ENCODE results near the gene SYT13.

Gene SYT13

DNA sequence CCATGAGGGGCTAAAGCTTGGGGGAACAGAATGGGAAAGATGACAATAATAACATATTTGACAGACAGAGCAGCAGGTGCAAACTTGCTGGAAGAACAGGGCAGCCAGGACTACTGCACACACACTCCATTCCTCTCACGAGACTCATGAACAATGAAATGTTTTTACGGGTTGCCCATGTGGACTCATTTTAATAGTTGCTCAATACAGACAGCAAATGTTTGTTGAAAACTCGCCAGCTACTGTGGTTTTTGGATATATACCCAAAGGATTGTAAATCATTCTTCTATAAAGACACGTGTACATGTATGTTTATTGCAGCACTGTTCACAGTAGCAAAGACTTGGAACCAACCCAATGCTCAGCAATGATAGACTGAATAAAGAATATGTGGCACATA is 10.3 kb downstream of the SYT13 start:
- in situ Hi-C loops (cut with MboI; ENCODE audit: low sequenced_read_pairs): no loop called here

DNA sequence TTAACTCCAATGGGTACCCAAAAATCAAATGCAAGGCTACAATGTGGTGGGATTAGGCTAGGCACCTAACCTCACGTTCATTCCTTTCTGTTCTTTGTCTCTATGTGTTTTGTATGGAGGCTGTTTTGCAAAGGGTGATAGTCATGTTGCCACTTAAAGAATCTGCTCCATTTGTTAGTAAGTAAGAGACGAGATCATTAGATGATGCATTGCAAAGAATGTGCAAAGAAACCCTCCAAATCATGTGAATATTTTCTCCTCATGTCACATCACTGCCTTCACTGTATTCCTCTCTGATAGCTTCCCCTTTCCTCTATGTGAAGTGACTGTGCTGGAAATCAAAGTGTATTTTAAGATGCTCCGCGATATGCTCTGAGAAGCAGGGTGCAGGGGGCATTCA is 11.9 kb downstream of the SYT13 start:
- in situ Hi-C loops (cut with MboI; ENCODE audit: low sequenced_read_pairs): no loop called here

DNA sequence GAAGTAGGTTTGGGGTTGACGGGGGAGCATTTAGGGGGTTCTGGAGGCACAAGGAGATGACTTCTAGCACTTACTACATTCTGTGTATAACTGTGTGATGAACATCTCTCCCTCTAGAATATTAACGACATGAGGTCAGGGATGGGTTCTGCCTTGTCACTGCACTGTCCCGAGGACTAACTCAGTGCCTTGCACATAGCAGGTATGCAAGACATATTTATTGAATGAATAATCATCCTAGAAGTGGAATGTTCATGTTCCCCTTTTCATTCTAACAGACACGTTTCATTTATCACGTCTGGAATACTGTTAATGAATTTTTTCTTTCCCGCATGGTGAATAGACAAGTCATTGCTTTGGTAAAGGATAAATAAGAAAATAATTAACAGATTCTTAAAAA is 12.6 kb downstream of the SYT13 start:
- in situ Hi-C loops (cut with MboI; ENCODE audit: low sequenced_read_pairs): no loop called here

- in situ Hi-C loops (cut with MboI; ENCODE audit: low sequenced_read_pairs): no loop called here
Measured at GRCh38 chr11:45272701-45273100, 13.4 kb downstream of the SYT13 start.

- in situ Hi-C loops (cut with MboI; ENCODE audit: low sequenced_read_pairs): no loop called here
Measured at GRCh38 chr11:45270946-45271716, 15.0 kb downstream of the SYT13 start.

- in situ Hi-C loops (cut with MboI; ENCODE audit: low sequenced_read_pairs): no loop called here
Measured at GRCh38 chr11:45269678-45270077, 16.5 kb downstream of the SYT13 start.

- in situ Hi-C loops (cut with MboI; ENCODE audit: low sequenced_read_pairs): no loop called here
Measured at GRCh38 chr11:45267652-45268299, 18.4 kb downstream of the SYT13 start.

DNA sequence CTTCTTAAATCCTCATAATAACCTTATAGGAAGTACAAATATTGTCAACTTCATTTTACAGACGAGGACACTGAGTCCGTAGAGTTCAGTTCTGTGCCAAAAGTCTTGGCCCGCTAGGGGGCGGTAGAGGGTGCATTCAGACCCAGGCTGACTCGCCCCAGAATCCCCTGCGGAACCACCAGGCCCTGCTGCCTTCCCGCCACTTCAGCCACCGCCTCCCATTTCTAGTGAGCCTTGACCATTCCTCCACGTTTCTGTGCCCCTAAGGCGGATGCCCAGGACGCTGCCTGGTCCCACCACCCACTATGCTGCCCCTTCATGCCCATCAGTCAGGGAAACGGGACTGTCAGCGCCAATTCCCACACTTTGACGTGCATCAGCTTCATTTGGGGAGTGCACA is 19.1 kb downstream of the SYT13 start:
- in situ Hi-C loops (cut with MboI; ENCODE audit: low sequenced_read_pairs): no loop called here

- in situ Hi-C loops (cut with MboI; ENCODE audit: low sequenced_read_pairs): no loop called here
Measured at GRCh38 chr11:45266676-45267020, 19.5 kb downstream of the SYT13 start.

- in situ Hi-C loops (cut with MboI; ENCODE audit: low sequenced_read_pairs): no loop called here
Measured at GRCh38 chr11:45265969-45266675, 20.0 kb downstream of the SYT13 start.

DNA sequence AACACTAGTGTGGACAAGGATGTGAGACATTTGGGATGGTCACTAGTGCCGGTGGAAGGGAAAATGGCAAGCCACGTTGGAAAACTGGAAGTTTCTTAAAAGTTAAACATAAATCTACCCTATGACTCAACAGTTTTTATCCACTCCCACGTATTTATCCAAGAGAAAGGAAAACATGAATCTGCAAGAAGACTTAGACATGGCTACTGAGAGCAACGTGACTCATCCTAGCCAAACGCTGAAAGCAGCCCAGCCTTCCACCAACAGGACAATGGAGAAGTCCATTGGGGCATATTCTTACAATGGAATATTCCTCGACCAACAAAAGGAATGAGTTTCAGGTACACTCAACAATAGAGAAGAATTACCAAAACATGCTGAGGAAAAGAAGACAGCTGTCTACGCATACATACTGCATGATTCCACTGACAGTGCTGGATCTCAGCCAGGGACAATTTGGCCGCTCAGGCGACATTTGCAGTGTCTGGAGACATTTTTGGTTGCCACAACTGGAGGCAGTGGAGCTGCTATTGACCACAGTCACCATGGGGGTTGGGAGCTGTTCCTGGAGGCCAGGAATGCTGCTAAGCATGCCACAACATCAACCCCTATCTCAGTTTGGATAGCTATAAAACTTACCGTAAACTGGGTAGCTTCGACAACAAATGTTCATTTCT is 21.2 kb downstream of the SYT13 start:
- in situ Hi-C loops (cut with MboI; ENCODE audit: low sequenced_read_pairs): no loop called here

GRCh38 chr11:45263773-45264172 is 22.4 kb downstream of the SYT13 start:
- in situ Hi-C loops (cut with MboI; ENCODE audit: low sequenced_read_pairs): no loop called here

DNA sequence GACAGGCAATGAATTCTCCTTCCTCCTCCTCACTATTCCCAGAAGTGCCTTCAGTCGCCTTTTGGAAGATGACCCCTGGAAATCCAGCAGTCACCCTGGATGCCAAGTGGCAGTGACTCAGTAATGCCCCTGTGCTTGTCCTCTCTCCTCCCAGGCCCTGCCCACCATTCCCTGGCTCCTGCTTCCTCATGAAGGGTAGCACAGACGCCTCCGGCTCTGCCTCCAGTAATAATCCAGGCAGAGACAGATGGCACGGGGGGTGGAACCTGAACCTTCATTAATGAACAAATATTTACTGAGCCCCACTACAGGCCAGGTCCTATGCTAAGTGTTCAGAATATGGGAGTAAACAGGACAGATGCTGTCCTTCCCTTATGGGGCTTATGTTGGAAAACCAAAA is 23.2 kb downstream of the SYT13 start:
- in situ Hi-C loops (cut with MboI; ENCODE audit: low sequenced_read_pairs): no loop called here

GRCh38 chr11:45260071-45260470 is 26.1 kb downstream of the SYT13 start:
- in situ Hi-C loops (cut with MboI; ENCODE audit: low sequenced_read_pairs): no loop called here

DNA sequence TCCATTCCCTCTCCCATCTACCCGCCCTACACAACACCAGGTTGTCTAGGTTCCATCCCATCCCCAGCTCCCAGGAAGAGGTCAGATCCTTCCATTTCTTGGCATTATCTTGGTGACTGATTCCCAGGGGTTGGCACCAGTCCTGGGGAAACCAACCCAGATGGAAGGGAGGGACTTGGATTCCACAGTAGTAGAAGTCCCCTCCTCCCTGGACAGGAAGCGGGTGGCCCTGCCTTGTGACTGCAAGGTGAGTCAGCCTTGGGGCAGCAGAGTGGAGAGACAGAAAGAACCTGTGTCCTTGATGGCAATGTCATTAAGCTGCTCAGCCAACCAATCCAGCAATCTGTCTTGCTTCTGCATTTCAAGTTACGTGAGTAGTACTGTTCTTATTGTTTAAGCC is 26.5 kb downstream of the SYT13 start:
- in situ Hi-C loops (cut with MboI; ENCODE audit: low sequenced_read_pairs): no loop called here

- in situ Hi-C loops (cut with MboI; ENCODE audit: low sequenced_read_pairs): no loop called here
Measured at GRCh38 chr11:45258982-45259530, 27.1 kb downstream of the SYT13 start.

GRCh38 chr11:45254070-45254469 is 32.1 kb downstream of the SYT13 start:
- in situ Hi-C loops (cut with MboI; ENCODE audit: low sequenced_read_pairs): no loop called here

GRCh38 chr11:45253640-45254039 is 32.5 kb downstream of the SYT13 start:
- in situ Hi-C loops (cut with MboI; ENCODE audit: low sequenced_read_pairs): no loop called here

DNA sequence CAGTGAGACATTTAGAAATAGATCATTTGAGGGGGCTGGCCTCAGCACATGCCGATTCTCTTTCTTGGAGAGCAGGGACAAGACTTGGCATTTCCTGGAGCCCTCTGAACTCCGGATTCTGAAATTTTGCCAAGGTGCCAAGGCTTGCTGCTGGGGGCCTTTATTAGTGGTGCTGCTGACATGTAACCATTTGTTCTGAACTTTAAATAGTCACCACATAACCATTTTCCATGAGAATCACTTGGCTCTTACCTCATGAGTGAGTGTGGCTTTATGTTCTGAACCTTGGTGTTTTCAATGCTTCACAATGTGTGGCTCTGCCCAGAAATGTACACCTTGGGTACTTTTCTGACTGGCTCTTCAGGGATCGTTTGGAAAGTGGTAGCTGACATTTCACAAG is 33.3 kb downstream of the SYT13 start:
- in situ Hi-C loops (cut with MboI; ENCODE audit: low sequenced_read_pairs): no loop called here

DNA sequence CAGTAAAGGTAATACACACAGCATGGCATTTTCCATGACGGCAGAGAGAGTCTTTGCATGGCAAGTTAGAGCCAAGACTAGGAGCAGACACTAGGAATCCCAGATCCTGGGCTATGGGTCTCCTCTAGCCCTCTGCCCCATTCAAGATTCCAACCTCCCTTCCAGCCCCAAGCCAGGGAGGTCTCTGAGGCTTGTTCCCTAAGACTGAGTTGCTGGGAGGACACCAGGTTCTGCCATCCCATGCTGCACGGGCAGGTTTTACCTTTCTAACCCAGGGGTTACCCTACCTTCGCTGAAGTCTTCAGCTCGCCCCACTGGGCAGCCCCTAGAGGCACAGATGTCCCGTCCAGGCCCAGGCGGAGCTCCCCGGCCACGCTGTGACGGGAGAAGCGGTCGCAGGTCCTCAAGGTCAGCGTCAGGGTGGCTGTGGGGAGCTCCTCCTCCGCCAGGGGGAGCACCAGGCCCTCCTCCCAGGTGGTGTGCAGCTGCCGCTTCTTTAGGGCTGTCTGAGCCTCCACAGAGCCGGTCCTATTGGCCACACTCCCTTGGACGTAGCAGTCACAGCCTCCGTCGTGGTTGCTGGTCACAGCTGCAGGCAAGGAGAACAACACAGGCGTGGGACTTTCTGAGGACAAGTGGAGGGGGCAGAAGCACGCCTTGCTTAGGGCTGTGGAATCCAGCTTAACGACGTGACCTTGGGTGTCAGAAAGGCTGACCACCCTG is 33.8 kb downstream of the SYT13 start:
- in situ Hi-C loops (cut with MboI; ENCODE audit: low sequenced_read_pairs): no loop called here
